GM18861 (cell line): Measurements from ENCODE around the gene MDM1.
A peak's percentile ranks its signal among the peaks of the same experiment; 100 is the strongest.

Source experiments
- ATAC-seq: cut with Tn5 transposase; IDR thresholded peaks from one replicate; pipeline ENCODE4 v1.9.1; 2021; ENCODE audit not compliant: unreplicated experiment

Gene MDM1

DNA sequence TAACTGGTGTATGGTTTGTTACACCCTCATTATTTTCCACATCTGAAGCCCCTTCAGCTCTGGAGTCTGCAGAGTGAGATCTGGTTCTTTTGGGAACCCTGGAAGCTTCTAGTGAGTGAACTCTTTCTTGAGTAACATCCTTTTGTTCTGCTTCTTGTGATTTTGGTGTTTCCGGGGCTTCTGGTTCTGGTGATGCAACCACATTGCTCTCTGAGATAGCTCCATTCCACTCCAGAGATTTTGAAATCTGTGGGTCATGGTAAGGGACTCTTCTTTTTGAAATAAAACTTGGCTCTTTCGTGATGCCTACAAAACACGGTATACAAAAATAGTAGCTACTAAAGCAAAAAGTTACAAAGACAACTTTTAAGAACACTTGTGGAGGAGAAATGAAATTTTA lies 5.4 kb downstream of the MDM1 start:
- ATAC-seq = no peak

DNA sequence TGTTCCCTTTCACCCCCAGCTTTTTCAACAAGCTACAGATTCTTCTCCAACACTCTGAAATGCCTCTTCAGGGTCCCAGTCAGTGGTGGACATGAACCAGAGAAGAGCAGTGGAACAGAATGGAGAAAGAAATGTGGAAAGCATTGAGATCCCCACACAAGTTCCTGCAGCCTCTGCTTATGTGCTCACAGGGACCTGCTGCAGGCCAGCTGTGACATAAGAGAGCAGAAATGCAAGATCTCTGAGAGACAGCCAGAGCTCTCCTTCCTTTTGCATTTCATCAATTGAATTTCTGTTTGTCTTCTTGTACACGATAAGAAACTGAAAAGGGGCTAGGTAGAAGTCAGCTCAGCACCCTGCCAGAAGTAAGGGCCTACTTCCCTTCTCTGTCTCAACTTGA lies 6.2 kb downstream of the MDM1 start:
- ATAC-seq = no peak

DNA sequence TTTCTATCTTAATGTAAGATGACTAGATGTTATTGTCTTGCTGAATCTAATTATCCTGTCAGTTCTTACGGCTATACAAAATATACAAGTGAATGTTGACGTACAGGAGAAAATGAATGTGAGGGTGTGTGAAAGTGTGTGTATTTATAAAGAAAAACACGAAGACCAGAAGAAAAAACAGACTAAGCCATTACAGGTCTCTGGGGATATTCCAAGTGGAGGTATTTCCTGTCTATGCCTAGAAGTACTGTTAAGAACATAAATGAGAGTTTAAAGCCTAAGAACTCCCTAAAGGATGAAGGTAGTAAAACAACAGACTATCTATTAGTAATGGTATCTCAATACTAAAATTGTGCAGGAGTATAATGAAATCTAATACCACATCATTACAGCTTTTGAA lies 7.6 kb downstream of the MDM1 start:
- no peak for ATAC-seq

- ATAC-seq = no peak
Measured at GRCh38 chr12:68321140-68321539, 11.0 kb downstream of the MDM1 start.

GRCh38 chr12:68319988-68320623 lies 12.1 kb downstream of the MDM1 start:
- no peak for ATAC-seq

- no peak for ATAC-seq
Measured at GRCh38 chr12:68317047-68317667, 15.0 kb downstream of the MDM1 start.

DNA sequence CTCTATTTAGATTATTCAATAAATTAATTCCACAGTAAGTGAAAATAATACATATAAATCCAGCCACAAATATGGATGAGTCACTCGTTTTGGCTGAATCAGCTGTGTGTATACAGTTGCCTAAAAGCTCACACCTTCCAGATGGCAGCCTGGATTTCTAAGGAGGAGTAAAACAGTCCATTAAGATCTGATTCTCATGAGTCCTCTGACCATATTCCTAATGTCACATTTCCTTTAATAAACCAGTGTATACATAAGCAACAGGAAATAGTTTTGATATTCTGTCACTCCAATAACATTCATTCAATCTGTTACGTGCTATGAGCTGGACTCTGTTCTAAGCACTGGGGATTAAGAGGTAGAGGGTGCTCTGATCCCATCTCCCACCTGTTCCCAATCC lies 21.8 kb downstream of the MDM1 start:
- ATAC-seq = no peak

GRCh38 chr12:68306564-68306963 lies 25.6 kb downstream of the MDM1 start:
- no peak for ATAC-seq

DNA sequence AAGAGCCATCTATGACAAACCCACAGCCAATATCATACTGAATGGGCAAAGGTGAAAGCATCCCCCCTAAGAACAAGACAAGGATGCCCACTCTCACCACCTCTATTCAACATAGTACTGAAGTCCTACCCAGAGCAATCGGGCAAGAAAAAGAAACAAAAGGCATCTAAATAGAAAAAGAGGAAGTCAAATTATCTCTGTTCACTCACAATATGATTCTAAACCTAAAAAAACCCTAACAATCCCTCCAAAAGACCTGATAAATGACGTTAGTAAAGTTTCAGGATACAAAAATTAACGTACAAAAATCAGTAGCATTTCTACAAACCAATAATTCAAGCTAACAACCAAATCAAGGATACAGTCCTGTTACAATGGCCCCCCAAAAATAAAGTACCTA lies 26.9 kb downstream of the MDM1 start:
- ATAC-seq = no peak

DNA sequence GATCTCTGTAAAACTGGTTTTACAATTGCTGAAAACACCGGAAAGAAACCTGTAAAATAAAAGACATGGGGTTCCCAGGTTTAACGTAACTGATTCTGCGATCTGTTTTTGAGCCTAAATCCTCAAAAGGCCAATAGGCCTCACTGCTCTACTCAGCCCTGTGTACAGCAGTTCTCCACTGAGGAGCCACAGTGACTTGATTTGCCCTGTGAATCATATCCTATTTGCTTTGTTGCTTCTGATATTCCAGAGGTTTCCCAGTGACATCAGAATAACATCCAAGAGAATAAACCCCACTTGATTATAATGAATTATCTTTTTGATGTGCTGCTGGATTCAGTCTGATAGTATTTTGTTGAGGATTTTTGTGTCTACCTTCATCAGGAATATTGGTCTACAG lies 27.5 kb downstream of the MDM1 start:
- ATAC-seq = no peak

- ATAC-seq = no peak
Measured at GRCh38 chr12:68303850-68304249, 28.3 kb downstream of the MDM1 start.

DNA sequence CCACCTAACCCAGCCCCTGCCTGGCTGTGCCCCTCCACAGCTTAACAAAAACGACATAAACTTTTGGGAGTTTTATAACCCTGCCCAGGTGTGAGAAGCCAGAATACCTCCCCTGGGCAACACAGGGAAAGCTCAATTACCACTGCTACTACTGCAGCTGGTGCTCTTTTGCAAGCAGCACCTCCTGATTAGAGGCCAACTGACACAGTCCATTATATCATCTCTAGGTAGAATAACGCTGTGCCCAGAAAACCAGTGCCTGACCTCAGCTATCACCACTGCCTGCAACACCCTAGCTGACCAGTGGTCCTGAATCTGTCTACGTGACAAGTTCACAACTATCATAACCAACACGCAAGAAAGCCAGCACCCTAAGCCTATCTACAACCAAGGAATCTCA lies 34.2 kb downstream of the MDM1 start:
- no peak for ATAC-seq

GRCh38 chr12:68294251-68294650 lies 37.9 kb downstream of the MDM1 start:
- no peak for ATAC-seq

DNA sequence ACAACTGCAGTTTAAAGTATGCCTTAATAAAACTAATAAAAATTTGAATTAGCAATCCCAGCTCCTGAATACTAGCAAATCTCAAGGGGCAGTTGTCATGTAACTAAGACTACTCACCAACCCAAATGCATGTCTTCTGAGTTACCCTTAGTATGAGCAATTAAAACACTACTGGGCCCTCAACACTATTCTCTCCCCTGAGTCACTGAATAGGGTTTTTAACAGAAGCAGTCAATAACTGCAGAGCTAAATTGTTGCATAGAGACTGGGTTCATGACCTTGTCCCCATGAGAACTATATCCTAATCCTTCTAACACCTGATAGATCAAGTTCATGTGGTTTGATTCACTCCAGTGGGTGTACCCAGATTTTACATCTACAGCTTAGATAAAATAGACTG lies 38.8 kb downstream of the MDM1 start:
- no peak for ATAC-seq

DNA sequence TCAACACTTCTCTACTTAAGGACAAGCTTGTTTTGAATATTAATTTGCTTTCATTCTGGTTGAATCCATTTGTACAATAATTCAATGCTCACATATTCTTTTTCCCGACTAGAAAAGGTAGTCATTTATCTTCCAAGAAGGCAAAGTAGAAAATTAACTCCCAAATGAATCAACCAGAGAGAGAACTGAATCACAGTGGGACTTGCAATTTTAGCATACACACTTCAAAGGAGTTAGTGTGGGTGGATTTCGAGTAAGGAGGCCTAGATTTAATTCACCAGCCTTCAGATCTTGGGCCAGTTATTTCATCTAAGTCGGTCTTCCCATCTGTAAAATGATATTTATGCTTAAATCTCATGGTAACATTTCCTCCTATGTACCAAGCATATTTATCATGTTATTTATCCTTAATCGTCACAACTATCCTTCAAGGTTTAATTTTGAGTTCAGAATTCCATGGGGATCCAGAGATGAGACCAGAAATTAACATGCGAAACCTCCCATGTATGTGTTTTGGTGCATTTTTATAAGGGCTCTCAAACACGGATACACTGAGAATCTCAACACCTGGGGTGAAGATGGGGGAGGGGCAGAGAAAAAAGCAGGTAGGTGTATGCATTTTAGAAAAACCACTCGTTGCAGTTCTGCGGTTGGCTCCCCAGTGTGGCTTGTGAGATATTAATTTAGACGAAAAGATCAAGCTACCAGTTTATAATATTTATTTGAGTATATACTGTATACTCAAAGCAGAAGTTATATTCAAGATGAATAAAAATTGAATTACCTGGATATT lies 39.8 kb downstream of the MDM1 start:
- ATAC-seq = no peak

GRCh38 chr12:68291396-68292036 lies 40.6 kb downstream of the MDM1 start:
- ATAC-seq = no peak

DNA sequence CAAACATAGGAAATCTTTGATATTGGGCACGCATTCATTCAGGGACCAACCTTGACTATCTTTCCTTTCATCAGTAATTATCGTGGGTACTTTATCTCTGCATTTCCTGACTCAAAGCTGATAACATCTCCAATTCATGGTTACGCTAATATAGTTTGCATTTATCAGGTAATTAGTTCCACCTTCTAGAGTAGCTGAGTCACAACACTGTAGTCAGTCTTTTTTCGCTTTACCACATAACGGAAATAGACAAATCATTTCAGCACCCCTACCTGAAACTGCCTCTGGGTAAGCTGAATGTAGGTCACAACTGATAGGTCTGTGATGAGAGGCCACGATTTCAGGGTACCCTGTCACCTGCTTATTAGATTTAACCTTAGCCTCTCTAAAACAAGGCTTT lies 42.0 kb downstream of the MDM1 start:
- peak; percentile 100 for ATAC-seq

GRCh38 chr12:68287106-68287505 lies 45.1 kb downstream of the MDM1 start:
- ATAC-seq = no peak

DNA sequence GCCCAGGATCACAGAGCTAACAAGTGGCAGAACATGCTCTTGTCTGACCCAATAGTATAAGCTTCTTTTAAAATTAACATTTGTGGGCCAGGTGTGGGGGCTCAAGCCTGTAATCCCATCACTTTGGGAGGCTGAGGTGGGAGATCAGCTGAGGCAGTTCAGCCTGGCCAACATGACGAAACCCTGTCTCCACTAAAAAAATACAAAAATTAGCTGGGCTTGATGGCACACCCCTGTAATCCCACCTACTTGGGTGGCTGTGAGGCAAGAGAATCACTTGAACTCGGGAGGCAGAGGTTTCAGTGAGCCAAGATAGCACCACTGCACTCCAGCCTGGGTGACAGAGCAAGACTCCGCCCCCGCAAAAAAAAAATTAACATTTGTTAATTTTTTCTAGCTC lies 45.8 kb downstream of the MDM1 start:
- no peak for ATAC-seq

GRCh38 chr12:68285541-68285940 lies 46.6 kb downstream of the MDM1 start:
- no peak for ATAC-seq

GRCh38 chr12:68281322-68282077 lies 50.7 kb downstream of the MDM1 start:
- ATAC-seq = no peak
